ENCODE results near the gene MUC16.

MUC16 gene

GRCh38 chr19:9008667-9009066 is 1.5 kb downstream of the MUC16 start:
- no peak for DNase-seq

- DNase-seq, result no peak
Observed at GRCh38 chr19:9000933-9001332, 9.3 kb downstream of the MUC16 start.

- peak; percentile 29 for DNase-seq
Observed at GRCh38 chr19:8988204-8988603, 22.0 kb downstream of the MUC16 start.

DNA sequence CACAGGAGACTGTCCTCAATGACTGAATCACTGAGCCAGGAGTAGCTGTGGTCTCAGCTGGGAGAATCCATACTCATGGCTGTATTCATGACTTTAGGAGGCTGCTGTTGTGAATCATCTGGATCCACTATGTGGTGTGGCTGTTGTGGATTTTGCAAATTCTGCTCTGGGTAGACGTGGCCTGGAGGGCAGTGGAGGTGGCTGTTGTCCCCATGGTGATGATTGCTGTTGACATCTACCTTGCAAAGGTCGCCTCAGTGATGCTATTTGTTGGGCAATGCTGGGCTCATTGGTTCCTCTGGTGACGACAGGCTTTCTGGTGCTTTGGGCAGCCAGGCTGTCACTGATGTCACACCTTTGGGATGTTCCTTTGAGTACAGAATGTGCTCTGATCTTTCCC is 23.9 kb downstream of the MUC16 start:
- DNase-seq, result no peak

DNA sequence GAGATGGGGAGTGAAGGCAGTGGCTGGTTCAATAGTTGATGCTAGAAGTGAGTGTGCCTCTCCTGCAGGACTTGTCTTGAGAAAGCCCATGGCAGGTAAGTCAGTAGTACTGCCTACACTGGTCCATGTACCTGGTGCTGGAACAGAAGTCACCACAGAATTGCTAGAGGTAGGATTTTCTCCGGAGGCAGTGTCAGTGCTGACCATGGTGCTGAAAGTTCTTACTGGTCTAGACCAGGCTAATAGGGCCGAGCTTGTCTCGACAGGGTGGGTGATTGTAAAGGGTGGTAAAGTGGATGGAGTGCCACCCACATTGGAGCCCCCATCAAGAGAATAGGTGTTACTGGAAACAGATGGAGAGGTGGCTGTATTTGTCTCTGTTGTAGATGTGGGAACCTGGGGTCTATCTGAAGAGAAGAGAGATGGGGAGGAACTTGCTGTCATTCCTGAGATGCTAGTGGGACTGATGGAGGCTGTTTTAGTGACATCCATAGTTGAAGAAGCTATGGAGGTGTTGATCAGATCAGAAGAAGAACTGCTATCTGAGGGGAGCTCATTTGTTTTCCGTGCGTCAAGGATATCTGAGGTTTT is 36.6 kb downstream of the MUC16 start:
- no peak for DNase-seq

GRCh38 chr19:8965887-8966286 is 44.3 kb downstream of the MUC16 start:
- DNase-seq, result no peak
